H1 (cell line): ENCODE measurements around the gene GUCA2B. TPM values are rescaled to one million over a fixed set of nuclear protein-coding genes. Genes with fewer than 3 reads are reported as not detected.

ENCODE experiments used
- CTCF ChIA-PET: fragments of 300-600 bp; sonication (Branson Sonifier 250); formaldehyde crosslinking; loops from one replicate; lab custom pipeline; 2021; ENCODE audit not compliant: partially characterized antibody; lab: Charles Lee
- POLR2A ChIA-PET: fragments of 300-600 bp; sonication (Branson Sonifier 250); formaldehyde crosslinking; loops from one replicate; lab custom pipeline; 2021; ENCODE audit warnings: inconsistent platforms; ENCODE audit not compliant: partially characterized antibody; lab: Charles Lee
- DNase-seq, 2 experiments: peaks; one replicate each; pipeline versions ENCODE4 v3.0.0 to v3.0.0-alpha.2; 2010 to 2022; ENCODE audit warnings: low spot score in 2 of 2, low read depth in 1 of 2, mixed read lengths in 1 of 2
- FAIRE-seq: peaks from 2 replicates; lab custom pipeline; 2011; peaks lifted over from hg19 to GRCh38; lab: Jason Lieb, UNC
- H2AFZ ChIP-seq: 2 replicates; pipeline ENCODE4 v1.8.1; 2012; ENCODE audit warnings: low read length, inconsistent platforms
- H2AK5ac ChIP-seq: 2 replicates; pipeline ENCODE4 v1.6.1; 2013; ENCODE audit warnings: low read depth, low read length
- H2BK120ac ChIP-seq: replicated peaks from 2 replicates; pipeline ENCODE3; 2013; ENCODE audit warnings: low read depth, low read length, inconsistent platforms
- H2BK12ac ChIP-seq: 2 replicates; pipeline ENCODE4 v1.6.1; 2013; ENCODE audit warnings: low read depth, low read length
- H2BK15ac ChIP-seq: 2 replicates; pipeline ENCODE4 v1.6.1; 2013; ENCODE audit warnings: low read length
- H2BK20ac ChIP-seq: 2 replicates; pipeline ENCODE4 v1.6.1; 2013; ENCODE audit warnings: low read length
- H2BK5ac ChIP-seq: 2 replicates; pipeline ENCODE4 v1.6.1; 2013; ENCODE audit warnings: low read depth, low read length
- H3K14ac ChIP-seq: 2 replicates; pipeline ENCODE4 v1.6.1; 2013; ENCODE audit warnings: inconsistent platforms; ENCODE audit not compliant: insufficient read length
- H3K18ac ChIP-seq: 2 replicates; pipeline ENCODE4 v1.6.1; 2013; ENCODE audit warnings: low read length; ENCODE audit errors: extremely low read depth
- H3K23ac ChIP-seq: 2 replicates; pipeline ENCODE4 v1.6.1; 2013; ENCODE audit warnings: inconsistent platforms; ENCODE audit not compliant: insufficient read length
- H3K23me2 ChIP-seq: 2 replicates; pipeline ENCODE4 v1.6.1; 2013; ENCODE audit warnings: low read depth, low read length
- H3K27ac ChIP-seq: 2 replicates; pipeline ENCODE4 v1.6.1; 2011; ENCODE audit warnings: low read depth, low read length, inconsistent platforms
- H3K27me3 ChIP-seq, 4 experiments: replicated peaks in 1 of 4; 1 replicate in 1 of 4; 2 replicates in 3 of 4; pipeline versions ENCODE4 v1.6.1 to v1.8.1; 2011 to 2013; ENCODE audit warnings: low read length in 3 of 4, mild to moderate bottlenecking in 3 of 4, inconsistent platforms in 2 of 4, mixed read lengths in 2 of 4, moderate library complexity in 1 of 4; ENCODE audit not compliant: control insufficient read depth in 3 of 4, insufficient read depth in 3 of 4; ENCODE audit errors: extremely low read depth in 1 of 4
- H3K36me3 ChIP-seq, 4 experiments: 2 replicates each; pipeline versions ENCODE4 v1.6.1 to v1.8.1; 2011 to 2013; ENCODE audit warnings: mild to moderate bottlenecking in 4 of 4, low read length in 3 of 4, moderate library complexity in 2 of 4, control low read depth in 1 of 4, inconsistent platforms in 1 of 4; ENCODE audit not compliant: insufficient read depth in 4 of 4, control insufficient read depth in 2 of 4
- H3K4ac ChIP-seq: replicated peaks from 2 replicates; pipeline ENCODE3; 2013; ENCODE audit warnings: low read length, low read depth, mixed read lengths, inconsistent platforms; ENCODE audit not compliant: insufficient read length
- H3K4me1 ChIP-seq, 4 experiments: replicated peaks in 1 of 4; 1 replicate in 1 of 4; 2 replicates in 3 of 4; pipeline versions ENCODE4 v1.6.1 to v1.8.1; 2011 to 2013; ENCODE audit warnings: low read length in 3 of 4, inconsistent platforms in 2 of 4, mixed read lengths in 1 of 4; ENCODE audit not compliant: insufficient read depth in 4 of 4, control insufficient read depth in 3 of 4
- H3K4me2 ChIP-seq, 2 experiments: 2 replicates each; pipeline versions ENCODE4 v1.6.1 to v1.8.1; 2011 to 2013; ENCODE audit warnings: low read depth in 2 of 2, low read length in 2 of 2, control low read depth in 1 of 2, inconsistent platforms in 1 of 2, mild to moderate bottlenecking in 1 of 2; ENCODE audit not compliant: insufficient read depth in 1 of 2
- H3K4me3 ChIP-seq, 4 experiments: fragments of 200-600, 300-600 bp in 1 of 4; sonication (generic), shearing (Covaris generic), sonication (Bioruptor Twin) in 1 of 4; 2 replicates each; pipeline versions ENCODE4 v1.5.1 to v1.8.1; 2011 to 2016; ENCODE audit warnings: low read length in 4 of 4, low read depth in 3 of 4, control low read depth in 2 of 4, inconsistent platforms in 2 of 4, mild to moderate bottlenecking in 2 of 4, mixed read lengths in 1 of 4, moderate library complexity in 1 of 4; ENCODE audit not compliant: insufficient read depth in 2 of 4; ENCODE audit errors: extremely low read depth in 1 of 4
- H3K56ac ChIP-seq: replicated peaks from 2 replicates; pipeline ENCODE3; 2013; ENCODE audit warnings: low read depth, mild to moderate bottlenecking, mixed read lengths, low read length, inconsistent platforms; ENCODE audit not compliant: insufficient read length
- H3K79me1 ChIP-seq: 2 replicates; pipeline ENCODE4 v1.6.1; 2013; ENCODE audit warnings: low read depth, low read length, control low read depth
- H3K79me2 ChIP-seq, 2 experiments: 2 replicates each; pipeline versions ENCODE4 v1.6.1 to v1.8.1; 2012 to 2013; ENCODE audit warnings: low read length in 2 of 2, mild to moderate bottlenecking in 2 of 2, inconsistent platforms in 1 of 2; ENCODE audit not compliant: insufficient read depth in 2 of 2, control insufficient read depth in 1 of 2
- H3K9ac ChIP-seq, 4 experiments: replicated peaks in 1 of 4; 1 replicate in 1 of 4; 2 replicates in 3 of 4; pipeline versions ENCODE4 v1.6.1 to v1.8.1; 2011 to 2013; ENCODE audit warnings: low read depth in 3 of 4, low read length in 3 of 4, control low read depth in 2 of 4, mild to moderate bottlenecking in 2 of 4, moderate library complexity in 2 of 4, inconsistent platforms in 1 of 4; ENCODE audit errors: extremely low read depth in 1 of 4
- H3K9me3 ChIP-seq, 2 experiments: 2 replicates each; pipeline versions ENCODE4 v1.6.1 to v1.8.1; 2012 to 2013; ENCODE audit warnings: mild to moderate bottlenecking in 2 of 2, moderate library complexity in 2 of 2, control low read depth in 1 of 2, inconsistent platforms in 1 of 2, low read depth in 1 of 2, low read length in 1 of 2, mixed read lengths in 1 of 2; ENCODE audit not compliant: insufficient read depth in 2 of 2
- H4K20me1 ChIP-seq, 2 experiments: replicated peaks in 1 of 2; 2 replicates each; pipeline versions ENCODE3 to v1.8.1; 2011 to 2013; ENCODE audit warnings: inconsistent platforms in 2 of 2, low read length in 2 of 2, mild to moderate bottlenecking in 1 of 2; ENCODE audit not compliant: insufficient read depth in 2 of 2, control insufficient read depth in 1 of 2
- H4K5ac ChIP-seq: 2 replicates; pipeline ENCODE4 v1.6.1; 2013; ENCODE audit warnings: low read length, low read depth, mixed read lengths, inconsistent platforms; ENCODE audit not compliant: insufficient read length
- H4K8ac ChIP-seq: 2 replicates; pipeline ENCODE4 v1.8.0; 2013; ENCODE audit warnings: mild to moderate bottlenecking, moderate library complexity, low read length, inconsistent platforms; ENCODE audit not compliant: insufficient read depth; ENCODE audit errors: extremely low read depth
- H4K91ac ChIP-seq: replicated peaks from 2 replicates; pipeline ENCODE3; 2013; ENCODE audit warnings: low read length, mixed read lengths, inconsistent platforms; ENCODE audit not compliant: insufficient read length
- BCL11A ChIP-seq, 2 experiments: IDR thresholded peaks; one replicate each; pipeline ENCODE4 v1.6.1; 2011; ENCODE audit warnings: low read depth in 2 of 2, low read length in 2 of 2, mild to moderate bottlenecking in 2 of 2
- BRCA1 ChIP-seq: IDR thresholded peaks from 2 replicates; pipeline ENCODE4 v1.6.1; 2012; ENCODE audit warnings: low read depth, low read length, improper control_type of control experiment
- FOSL1 ChIP-seq: IDR thresholded peaks from 2 replicates; pipeline ENCODE4 v1.6.1; 2011; ENCODE audit warnings: mild to moderate bottlenecking, low read depth, low read length, moderate library complexity; ENCODE audit not compliant: insufficient read depth
- NRF1 ChIP-seq: IDR thresholded peaks from 2 replicates; pipeline ENCODE4 v1.6.1; 2011; ENCODE audit warnings: mild to moderate bottlenecking, low read depth, low read length, improper control_type of control experiment
- POLR2A ChIP-seq, 2 experiments: IDR thresholded peaks; 1 replicate in 1 of 2; 2 replicates in 1 of 2; pipeline ENCODE4 v1.6.1; 2011; ENCODE audit warnings: low read depth in 2 of 2, low read length in 2 of 2, mild to moderate bottlenecking in 2 of 2; ENCODE audit errors: control extremely low read depth in 1 of 2
- SAP30 ChIP-seq: fragments of 300-600 bp; sonication (generic); IDR thresholded peaks from 2 replicates; pipeline ENCODE4 v1.7.1; 2012; ENCODE audit warnings: low read length, moderate library complexity, mild to moderate bottlenecking, inconsistent platforms; ENCODE audit not compliant: insufficient read depth, insufficient replicate concordance
- SIRT6 ChIP-seq: IDR thresholded peaks from one replicate; pipeline ENCODE4 v1.7.1; 2012; ENCODE audit warnings: low read length, inconsistent platforms
- SP2 ChIP-seq: IDR thresholded peaks from 2 replicates; pipeline ENCODE4 v1.6.1; 2012; ENCODE audit warnings: mild to moderate bottlenecking, low read length, inconsistent platforms
- TAF1 ChIP-seq: IDR thresholded peaks from 2 replicates; pipeline ENCODE4 v1.6.1; 2011; ENCODE audit warnings: mild to moderate bottlenecking, low read depth, low read length
- TAF7 ChIP-seq: optimal IDR thresholded peaks from 2 replicates; pipeline ENCODE3; 2011; ENCODE audit warnings: low read depth, mild to moderate bottlenecking, inconsistent platforms, low read length, moderate library complexity, borderline replicate concordance
- TCF12 ChIP-seq: IDR thresholded peaks from 2 replicates; pipeline ENCODE4 v1.6.1; 2011; ENCODE audit warnings: low read depth, mild to moderate bottlenecking, low read length
- WGBS, 2 experiments: shearing (Covaris generic) in 1 of 2; methylation state at CpG; one replicate each; pipeline versions ENCODE4 v1.1.6 to v1.1.7; 2013 to 2015; ENCODE audit warnings: low lambda C conversion rate in 2 of 2, mixed read lengths in 2 of 2, inconsistent platforms in 1 of 2, low coverage in 1 of 2, missing lambda C conversion rate in 1 of 2; ENCODE audit not compliant: insufficient replicate concordance in 2 of 2, insufficient coverage in 1 of 2, insufficient read length in 1 of 2; ENCODE audit errors: extremely low coverage in 1 of 2, missing lambda C conversion rate in 1 of 2; 5-methylcytosine and 5-hydroxymethylcytosine counted together
- polyA plus RNA-seq, 7 experiments: library from polyadenylated mRNA; depleted of rRNA in 3 of 7; stranded (reverse) in 5 of 7; unstranded in 2 of 7; fragments of >200 nt in 5 of 7; fragments of 200-250 nt in 2 of 7; gene quantifications; 1 replicate in 5 of 7; 2 replicates in 1 of 7; 4 replicates in 1 of 7; pipeline versions ENCODE4 v1.2.1 to v1.2.3, GENCODE V29; 2011 to 2013; ENCODE audit warnings: missing spikeins in 2 of 7, mixed read lengths in 2 of 7
- total RNA-seq: library from RNA; stranded (reverse); fragmentation: NEBNext Ultra II Directional; extraction: Animal tissue kit (Norgen Biotek cat#: 25700); gene quantifications from 2 replicates; pipeline ENCODE4 v1.2.1, GENCODE V29; 2021
- TF ChIP-seq, protein P1 (sequence below): IDR thresholded peaks from 2 replicates; pipeline ENCODE4 v1.6.1; 2012; ENCODE audit warnings: inconsistent platforms
- TF ChIP-seq, protein P2 (sequence below): IDR thresholded peaks from 2 replicates; pipeline ENCODE4 v1.6.1; 2011; ENCODE audit warnings: low read length, improper control_type of control experiment

Gene GUCA2B
- total and polyA plus RNA-seq, 2 of the 8 experiments (the other 6 are each of a cell fraction or from before 2014, with no cell fraction given), result not detected

DNA sequence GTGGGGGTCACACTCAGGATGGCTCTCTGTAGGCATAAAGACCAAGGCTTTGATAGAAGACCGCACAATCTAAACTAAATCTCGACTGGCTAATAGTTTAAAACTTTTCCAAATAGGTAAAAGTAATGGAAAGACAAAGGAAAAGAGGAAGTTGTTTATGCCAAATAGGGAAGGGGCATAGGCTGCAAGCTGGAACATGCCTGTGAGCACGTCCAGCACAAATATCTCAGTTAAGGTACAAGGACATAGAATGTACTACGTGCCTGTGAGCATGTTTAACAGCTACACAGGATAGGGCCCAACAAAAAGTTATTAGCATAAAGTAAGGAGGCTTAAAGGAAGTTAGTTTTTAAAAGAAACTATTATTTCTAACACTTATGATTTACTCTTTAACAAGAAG is 38.9 kb downstream of the GUCA2B start:
- H3K79me2 ChIP-seq, result no peaks in the 10 kb centered on the region
- H2AFZ ChIP-seq, result no peak overlapping the region
- H3K23ac ChIP-seq, result no peak overlapping the region
- CTCF ChIA-PET, result interaction anchor here (1.0 to 2.7 kb wide), 4 partner anchors 15 to 145 kb away, joined by 3 to 14 read pairs (median 5); no protein-coding TSS in a partner anchor
- peaks cover 0 to 27% (median 12%) of the 10 kb centered on the region in 4 experiments; a peak in 4 of 8 replicates for H3K36me3 ChIP-seq
- no peak overlapping the region for H3K18ac ChIP-seq
- no peak overlapping the region for H2BK12ac ChIP-seq
- no peak overlapping the region for H4K8ac ChIP-seq
- H3K56ac ChIP-seq, result no peak overlapping the region
- WGBS, 2 experiments, result 87% methylated on average over 4 of the region's 4 CpGs; no CpG with 5 or more reads in 1 of the 2 experiments
- no peak overlapping the region for H2BK120ac ChIP-seq
- no peak overlapping the region for H4K5ac ChIP-seq
- no peak overlapping the region for H4K91ac ChIP-seq
- no peaks in the 10 kb centered on the region for H3K4me1 ChIP-seq
- no peak for TF ChIP-seq SAP30
- TF ChIP-seq NRF1, result no peak
- TF ChIP-seq POLR2A (IDR thresholded peaks at IDR 0.05; ENCODE audit: control extremely low read depth in 1 of 2, low read depth in 2 of 2, low read length in 2 of 2), result no peak
- TF ChIP-seq SP2, result no peak
- TF ChIP-seq, protein P1, sequence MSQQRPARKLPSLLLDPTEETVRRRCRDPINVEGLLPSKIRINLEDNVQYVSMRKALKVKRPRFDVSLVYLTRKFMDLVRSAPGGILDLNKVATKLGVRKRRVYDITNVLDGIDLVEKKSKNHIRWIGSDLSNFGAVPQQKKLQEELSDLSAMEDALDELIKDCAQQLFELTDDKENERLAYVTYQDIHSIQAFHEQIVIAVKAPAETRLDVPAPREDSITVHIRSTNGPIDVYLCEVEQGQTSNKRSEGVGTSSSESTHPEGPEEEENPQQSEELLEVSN, result no peak
- TF ChIP-seq TCF12, result no peak
- no peak for TF ChIP-seq TAF7
- TF ChIP-seq, protein P2, sequence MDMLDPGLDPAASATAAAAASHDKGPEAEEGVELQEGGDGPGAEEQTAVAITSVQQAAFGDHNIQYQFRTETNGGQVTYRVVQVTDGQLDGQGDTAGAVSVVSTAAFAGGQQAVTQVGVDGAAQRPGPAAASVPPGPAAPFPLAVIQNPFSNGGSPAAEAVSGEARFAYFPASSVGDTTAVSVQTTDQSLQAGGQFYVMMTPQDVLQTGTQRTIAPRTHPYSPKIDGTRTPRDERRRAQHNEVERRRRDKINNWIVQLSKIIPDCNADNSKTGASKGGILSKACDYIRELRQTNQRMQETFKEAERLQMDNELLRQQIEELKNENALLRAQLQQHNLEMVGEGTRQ, result no peak
- no peak for TF ChIP-seq BRCA1
- TF ChIP-seq TAF1, result no peak
- TF ChIP-seq BCL11A (IDR thresholded peaks at IDR 0.05; ENCODE audit: low read depth in 2 of 2, low read length in 2 of 2), result no peak
- no peak for TF ChIP-seq SIRT6
- TF ChIP-seq FOSL1, result no peak
- H2BK5ac ChIP-seq, result no peak overlapping the region
- POLR2A ChIA-PET, result no interaction called here
- H3K9me3 ChIP-seq, result no peaks in the 10 kb centered on the region
- no peak overlapping the region for H3K4me2 ChIP-seq
- H4K20me1 ChIP-seq, result peaks cover 0 to 2% of the 10 kb centered on the region in 2 experiments
- no peak overlapping the region for H3K4me3 ChIP-seq
- no peaks in the 10 kb centered on the region for H3K27me3 ChIP-seq
- no peak overlapping the region for H3K9ac ChIP-seq
- no peak for DNase-seq
- no peak overlapping the region for H3K27ac ChIP-seq
- no peak overlapping the region for H2BK15ac ChIP-seq
- no peak overlapping the region for H2BK20ac ChIP-seq
- no peak overlapping the region for H2AK5ac ChIP-seq
- H3K4ac ChIP-seq, result no peak overlapping the region
- 0 out of 2 replicates have a peak, but pooled peaks cover 2% of the 10 kb centered on the region for H3K79me1 ChIP-seq
- H3K23me2 ChIP-seq, result no peaks in the 10 kb centered on the region
- FAIRE-seq, result no peak
- H3K14ac ChIP-seq, result no peak overlapping the region
